DND-41 (cell line): Measurements from ENCODE around the gene KRTAP10-6.

Source experiments
- ATAC-seq: fragments of 200-7000 bp; cut with Tn5 transposase; 3 replicates; pipeline ENCODE4 v1.9.1; 2021; ENCODE audit warnings: low read depth; ENCODE audit not compliant: insufficient read depth
- DNase-seq: peaks from one replicate; pipeline ENCODE4 v3.0.0-alpha.2; 2020
- H2AFZ ChIP-seq: 2 replicates; pipeline ENCODE4 v1.6.0; 2012; ENCODE audit warnings: low read depth, low read length
- H3K27ac ChIP-seq: 2 replicates; pipeline ENCODE4 v1.5.1; 2012; ENCODE audit warnings: low read length, inconsistent platforms
- H3K27me3 ChIP-seq: fragments of 200-600 bp; sonication (generic); 2 replicates; pipeline ENCODE4 v1.6.0; 2012; ENCODE audit warnings: low read length, mild to moderate bottlenecking, inconsistent platforms; ENCODE audit not compliant: insufficient read depth, poor library complexity
- H3K36me3 ChIP-seq: 2 replicates; pipeline ENCODE4 v1.5.1; 2012; ENCODE audit warnings: low read length, inconsistent platforms; ENCODE audit not compliant: insufficient read depth
- H3K4me1 ChIP-seq: 2 replicates; pipeline ENCODE4 v1.5.1; 2012; ENCODE audit warnings: mild to moderate bottlenecking, low read length; ENCODE audit not compliant: insufficient read depth
- H3K4me2 ChIP-seq: 2 replicates; pipeline ENCODE4 v1.6.0; 2012; ENCODE audit warnings: mild to moderate bottlenecking, moderate library complexity, low read length, inconsistent platforms; ENCODE audit not compliant: insufficient read depth
- H3K4me3 ChIP-seq, 2 experiments: fragments of 200-600 bp in 1 of 2; shearing (Covaris generic) in 1 of 2; 2 replicates each; pipeline ENCODE4 v1.5.1; 2012 to 2016; ENCODE audit warnings: inconsistent platforms in 2 of 2, low read length in 2 of 2, mild to moderate bottlenecking in 2 of 2, low read depth in 1 of 2, moderate library complexity in 1 of 2
- H3K79me2 ChIP-seq: 2 replicates; pipeline ENCODE4 v1.6.0; 2012; ENCODE audit warnings: low read length, inconsistent platforms; ENCODE audit not compliant: insufficient read depth
- H3K9ac ChIP-seq: 2 replicates; pipeline ENCODE4 v1.6.0; 2012; ENCODE audit warnings: low read depth, mild to moderate bottlenecking, inconsistent platforms, low read length, moderate library complexity
- H3K9me3 ChIP-seq: 2 replicates; pipeline ENCODE4 v1.5.1; 2012; ENCODE audit warnings: low read length, moderate library complexity, mild to moderate bottlenecking, inconsistent platforms; ENCODE audit not compliant: insufficient read depth, severe bottlenecking
- H4K20me1 ChIP-seq: 2 replicates; pipeline ENCODE4 v1.6.0; 2012; ENCODE audit warnings: low read length; ENCODE audit not compliant: insufficient read depth
- CTCF ChIP-seq: IDR thresholded peaks from 2 replicates; pipeline ENCODE4 v1.5.1; 2012; ENCODE audit warnings: borderline replicate concordance, low read length, moderate library complexity, mild to moderate bottlenecking; ENCODE audit not compliant: poor library complexity, severe bottlenecking; ENCODE audit errors: extremely low read depth
- EZH2 ChIP-seq: IDR thresholded peaks from 3 replicates; pipeline ENCODE4 v1.6.1; 2012; ENCODE audit warnings: borderline replicate concordance, low read depth, mild to moderate bottlenecking, moderate library complexity, low read length, inconsistent platforms; ENCODE audit not compliant: severe bottlenecking

The KRTAP10-6 gene

GRCh38 chr21:44617071-44617501 lies 24.8 kb upstream of the KRTAP10-6 start:
- Histone ChIP-seq H3K27me3 (no peaks in the 10 kb centered on the region), H2AFZ (no peak overlapping the region), H3K4me1 (no peaks in the 10 kb centered on the region), H3K36me3 (no peaks in the 10 kb centered on the region), H3K27ac (no peak overlapping the region), H3K4me2 (no peak overlapping the region), H3K4me3 (no peak overlapping the region), H3K9me3 (peaks cover 15% of the 10 kb centered on the region), H3K9ac (no peak overlapping the region), H4K20me1 (no peaks in the 10 kb centered on the region), H3K79me2 (no peaks in the 10 kb centered on the region)
- no peak for ATAC-seq
- DNase-seq: no peak
- TF ChIP-seq EZH2 (no peak), CTCF (no peak)

DNA sequence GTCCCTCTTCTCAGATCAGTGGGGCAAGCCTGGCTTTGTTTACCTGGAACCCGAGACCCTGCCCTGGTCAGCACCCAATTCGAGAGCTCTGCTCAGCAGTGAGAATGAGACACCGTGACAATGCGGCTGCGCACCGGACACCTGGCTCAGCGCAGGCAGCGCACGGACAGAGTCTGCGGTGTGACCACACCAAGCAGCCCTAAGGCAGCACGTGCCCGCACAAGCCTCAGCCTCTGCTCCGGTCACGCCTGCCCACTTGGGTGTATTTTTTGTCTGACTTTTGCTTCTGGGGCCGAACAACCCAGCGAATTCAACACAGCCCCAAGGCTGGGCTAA lies 24.3 kb upstream of the KRTAP10-6 start:
- no peak for TF ChIP-seq EZH2
- no peak for TF ChIP-seq CTCF
- Histone ChIP-seq H3K79me2 (no peaks in the 10 kb centered on the region), H3K4me1 (no peaks in the 10 kb centered on the region), H2AFZ (no peak overlapping the region), H3K4me2 (no peak overlapping the region), H3K9me3 (peaks cover 19% of the 10 kb centered on the region), H3K27ac (no peak overlapping the region), H3K9ac (no peak overlapping the region), H3K36me3 (no peaks in the 10 kb centered on the region), H3K4me3 (no peak overlapping the region), H4K20me1 (no peaks in the 10 kb centered on the region), H3K27me3 (no peaks in the 10 kb centered on the region)
- ATAC-seq: no peak
- no peak for DNase-seq

GRCh38 chr21:44615911-44616590 lies 23.7 kb upstream of the KRTAP10-6 start:
- ATAC-seq (no peak), DNase-seq (no peak)
- Histone ChIP-seq H3K27ac (no peak overlapping the region), H3K36me3 (no peaks in the 10 kb centered on the region), H3K27me3 (no peaks in the 10 kb centered on the region), H3K79me2 (no peaks in the 10 kb centered on the region), H2AFZ (no peak overlapping the region), H3K4me3 (no peak overlapping the region), H3K9me3 (peaks cover 24% of the 10 kb centered on the region), H4K20me1 (no peaks in the 10 kb centered on the region), H3K4me1 (no peaks in the 10 kb centered on the region), H3K4me2 (no peak overlapping the region), H3K9ac (no peak overlapping the region)
- no peak for TF ChIP-seq EZH2
- no peak for TF ChIP-seq CTCF
